GM18507 (cell line): ENCODE results near the gene MTG1.
A peak's percentile ranks its signal among the peaks of the same experiment; 100 is the strongest.
"Not testable (repeated sequence)": the region's sequence is repeated elsewhere in the genome, so short reads cannot be mapped to it uniquely, and the experiment has no call there.

ENCODE experiments used
- DNase-seq: peaks from one replicate; pipeline ENCODE4 v3.0.0; 2011; ENCODE audit warnings: low read depth; ENCODE audit not compliant: insufficient read length; ENCODE audit errors: extremely low spot score
- FAIRE-seq: peaks from 2 replicates; lab custom pipeline; 2011; peaks lifted over from hg19 to GRCh38; lab: Jason Lieb, UNC

MTG1 gene

GRCh38 chr10:133419211-133419950 lies 25.4 kb downstream of the MTG1 start:
- DNase-seq, result no peak
- FAIRE-seq, result no peak

GRCh38 chr10:133420028-133420427 lies 26.1 kb downstream of the MTG1 start:
- FAIRE-seq, result no peak
- DNase-seq, result no peak

- no peak for DNase-seq
- no peak for FAIRE-seq
These were observed 26.6 kb downstream of the MTG1 start for GRCh38 chr10:133420579-133420978.

GRCh38 chr10:133421336-133422222 lies 27.6 kb downstream of the MTG1 start:
- no peak for DNase-seq
- no peak for FAIRE-seq

GRCh38 chr10:133422223-133422806 lies 28.4 kb downstream of the MTG1 start:
- DNase-seq (no peak), FAIRE-seq (no peak)

GRCh38 chr10:133422807-133423771 lies 29.1 kb downstream of the MTG1 start:
- DNase-seq (no peak), FAIRE-seq (no peak)

GRCh38 chr10:133424102-133424501 lies 30.1 kb downstream of the MTG1 start:
- not testable (repeated sequence) for FAIRE-seq, DNase-seq

GRCh38 chr10:133424601-133425000 lies 30.6 kb downstream of the MTG1 start, which contains the start of gene SPRN:
SPRN (minus strand) TSS chr10:133424625; CDS start chr10:133423681, 944 bp downstream.
- not testable (repeated sequence) for FAIRE-seq, DNase-seq

GRCh38 chr10:133429571-133429970 lies 35.6 kb downstream of the MTG1 start:
- DNase-seq, FAIRE-seq: not testable (repeated sequence)

GRCh38 chr10:133431888-133432613 lies 38.1 kb downstream of the MTG1 start:
- FAIRE-seq, DNase-seq: not testable (repeated sequence)

- not testable (repeated sequence) for DNase-seq, FAIRE-seq
These were observed 38.8 kb downstream of the MTG1 start for GRCh38 chr10:133432789-133433188.

GRCh38 chr10:133438711-133439273 lies 44.8 kb downstream of the MTG1 start:
- no peak for DNase-seq
- FAIRE-seq, result peak; percentile 67

- FAIRE-seq (no peak), DNase-seq (no peak)
These were observed 45.8 kb downstream of the MTG1 start for GRCh38 chr10:133439517-133440461.

GRCh38 chr10:133440633-133441285 lies 46.8 kb downstream of the MTG1 start:
- DNase-seq (no peak), FAIRE-seq (no peak)

- FAIRE-seq, DNase-seq: not testable (repeated sequence)
These were observed 47.4 kb downstream of the MTG1 start for GRCh38 chr10:133441356-133441755.

- no peak for FAIRE-seq
- no peak for DNase-seq
These were observed 47.8 kb downstream of the MTG1 start for GRCh38 chr10:133441780-133442179.
